IPS-18c (cell line): Measurements from ENCODE around the gene HYAL3.
A peak's percentile ranks its signal among the peaks of the same experiment; 100 is the strongest.
"Not testable (repeated sequence)": the region's sequence is repeated elsewhere in the genome, so short reads cannot be mapped to it uniquely, and the experiment has no call there.

ENCODE experiments used
- H3K4me3 ChIP-seq: 2 replicates; pipeline ENCODE4 v1.7.0; 2013; ENCODE audit warnings: low read depth, mild to moderate bottlenecking, low read length, moderate library complexity; ENCODE audit not compliant: insufficient read depth
- H3K9me3 ChIP-seq: one replicate; pipeline ENCODE4 v1.6.1; 2013; ENCODE audit warnings: mild to moderate bottlenecking, low read length, moderate library complexity; ENCODE audit not compliant: control insufficient read depth, insufficient read depth

Gene HYAL3

GRCh38 chr3:50268703-50269451 lies 30.3 kb downstream of the HYAL3 start, which contains the start of gene SEMA3B:
TSS of gene SEMA3B (plus strand) at chr3:50269147. CDS start at chr3:50269241, 94 bp downstream.
- Histone ChIP-seq H3K9me3 (no peaks in the 10 kb centered on the region), H3K4me3 (no peak within 1 kb of the TSS; the same call in 1 of the 2 replicates)

DNA sequence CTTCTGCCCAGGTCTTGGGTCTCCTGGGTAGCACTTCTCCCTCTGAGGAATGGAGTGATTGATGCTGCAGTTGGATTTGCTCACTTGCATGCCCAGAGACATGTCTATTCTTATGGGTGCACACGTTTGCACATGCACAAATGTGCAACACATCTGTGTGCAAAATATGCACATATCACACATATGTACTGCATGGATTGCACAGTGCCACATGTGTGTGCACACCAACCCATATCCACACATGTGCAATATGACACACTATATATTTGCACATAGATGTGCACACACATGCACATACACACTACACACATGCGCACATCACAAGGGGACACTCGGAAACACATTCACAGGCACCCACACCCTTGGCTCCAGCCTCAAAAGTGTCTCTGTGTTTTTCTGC lies 30.9 kb downstream of the HYAL3 start:
- Histone ChIP-seq H3K9me3 (no peaks in the 10 kb centered on the region), H3K4me3 (no peak overlapping the region)

DNA sequence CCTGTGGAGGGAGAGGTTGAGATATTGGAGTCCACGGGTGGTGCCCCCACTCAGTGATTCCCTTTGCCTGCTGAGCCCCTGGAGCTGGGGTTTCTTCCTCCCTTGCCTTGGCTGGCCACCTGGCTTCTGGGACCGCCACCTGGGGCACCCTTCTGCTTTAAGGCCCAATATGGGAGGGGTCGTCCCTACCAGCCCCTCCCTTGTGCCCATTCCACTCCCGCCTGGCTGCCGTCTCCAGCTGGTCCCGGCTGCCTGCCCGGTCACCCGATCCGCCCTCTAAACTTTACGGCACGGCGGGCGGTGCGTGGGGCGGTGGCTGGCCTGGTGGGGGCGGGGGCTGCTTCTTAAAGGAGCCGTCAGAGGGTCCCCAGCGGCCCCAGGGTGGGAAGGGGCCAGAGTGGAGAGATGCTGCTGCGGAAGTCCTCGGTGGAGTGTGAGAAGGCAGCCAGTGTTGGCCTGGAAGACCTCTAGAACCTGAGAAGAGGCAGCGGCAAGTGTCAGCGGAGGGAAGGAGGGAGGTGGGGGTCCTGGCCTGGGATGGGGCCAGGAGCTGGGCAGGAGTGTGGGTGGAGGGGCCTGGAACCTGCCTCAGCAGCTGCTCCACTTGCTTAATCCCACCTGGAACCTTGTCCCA lies 31.8 kb downstream of the HYAL3 start:
- peak overlapping the region; percentile 24; the same call in 1 of the 2 replicates for H3K4me3 ChIP-seq
- H3K9me3 ChIP-seq, result no peaks in the 10 kb centered on the region

DNA sequence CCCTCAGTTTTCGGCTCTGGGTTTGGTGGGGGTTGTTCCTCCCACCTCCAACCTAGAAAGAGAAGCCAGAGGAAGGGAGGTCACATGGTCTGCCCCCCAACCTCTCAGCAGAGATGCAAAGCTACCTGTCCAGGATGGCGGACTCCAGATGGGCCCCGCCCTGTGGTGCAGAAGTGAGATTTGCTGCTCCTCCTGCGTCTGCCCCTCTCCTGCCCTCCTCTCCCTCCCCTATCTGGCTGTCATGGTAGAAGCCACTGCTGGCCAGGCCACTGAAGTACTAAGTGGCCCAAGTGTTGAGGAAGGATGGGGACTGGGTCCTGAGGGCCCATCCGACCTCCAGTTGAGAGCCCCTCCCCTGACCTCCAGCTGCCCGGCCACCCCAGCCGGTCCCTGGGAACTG lies 32.4 kb downstream of the HYAL3 start:
- no peaks in the 10 kb centered on the region for H3K9me3 ChIP-seq
- peak overlapping the region; percentile 15; the same call in 1 of the 2 replicates for H3K4me3 ChIP-seq

GRCh38 chr3:50266017-50266416 lies 33.2 kb downstream of the HYAL3 start:
- no peaks in the 10 kb centered on the region for H3K9me3 ChIP-seq
- H3K4me3 ChIP-seq, result no peak overlapping the region

GRCh38 chr3:50265571-50265970 lies 33.6 kb downstream of the HYAL3 start:
- no peaks in the 10 kb centered on the region for H3K9me3 ChIP-seq

GRCh38 chr3:50264964-50265485 lies 34.2 kb downstream of the HYAL3 start:
- no peaks in the 10 kb centered on the region for H3K9me3 ChIP-seq
- H3K4me3 ChIP-seq, result no peak overlapping the region

More at GRCh38 chr3:50265571-50265970, 33.6 kb downstream of the HYAL3 start:
- no peak overlapping the region for H3K4me3 ChIP-seq

DNA sequence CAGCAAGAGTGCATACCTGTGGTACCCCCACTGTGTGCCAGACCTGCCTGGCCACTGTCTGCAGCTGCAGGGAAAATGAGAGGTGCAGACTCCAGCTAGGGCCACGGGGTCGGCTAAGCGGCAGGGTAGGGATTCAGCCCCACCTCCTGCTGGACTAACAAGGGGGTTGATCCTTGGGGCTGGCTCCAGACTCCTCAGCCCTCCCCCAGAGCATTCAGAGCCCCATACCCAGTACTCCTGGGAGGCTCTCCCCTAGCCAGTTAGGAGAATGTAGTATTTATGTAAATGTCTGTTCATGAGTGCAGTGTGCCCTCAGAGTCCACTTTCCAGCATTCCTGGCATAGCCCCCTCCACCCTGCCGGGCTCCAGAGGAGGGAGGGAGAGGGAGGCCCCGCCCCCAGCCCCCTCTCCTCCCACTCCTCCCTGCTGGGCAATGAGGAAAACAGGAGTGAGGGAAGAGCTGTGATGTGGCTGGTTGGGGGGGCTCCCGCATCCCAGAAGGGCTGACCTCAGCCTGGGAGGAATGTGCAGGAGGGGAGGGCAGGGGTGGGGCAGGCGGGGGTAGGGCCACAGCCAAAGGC lies 34.7 kb downstream of the HYAL3 start:
- Histone ChIP-seq H3K9me3 (no peaks in the 10 kb centered on the region), H3K4me3 (peak overlapping the region; percentile 21; the same call in 1 of the 2 replicates)

DNA sequence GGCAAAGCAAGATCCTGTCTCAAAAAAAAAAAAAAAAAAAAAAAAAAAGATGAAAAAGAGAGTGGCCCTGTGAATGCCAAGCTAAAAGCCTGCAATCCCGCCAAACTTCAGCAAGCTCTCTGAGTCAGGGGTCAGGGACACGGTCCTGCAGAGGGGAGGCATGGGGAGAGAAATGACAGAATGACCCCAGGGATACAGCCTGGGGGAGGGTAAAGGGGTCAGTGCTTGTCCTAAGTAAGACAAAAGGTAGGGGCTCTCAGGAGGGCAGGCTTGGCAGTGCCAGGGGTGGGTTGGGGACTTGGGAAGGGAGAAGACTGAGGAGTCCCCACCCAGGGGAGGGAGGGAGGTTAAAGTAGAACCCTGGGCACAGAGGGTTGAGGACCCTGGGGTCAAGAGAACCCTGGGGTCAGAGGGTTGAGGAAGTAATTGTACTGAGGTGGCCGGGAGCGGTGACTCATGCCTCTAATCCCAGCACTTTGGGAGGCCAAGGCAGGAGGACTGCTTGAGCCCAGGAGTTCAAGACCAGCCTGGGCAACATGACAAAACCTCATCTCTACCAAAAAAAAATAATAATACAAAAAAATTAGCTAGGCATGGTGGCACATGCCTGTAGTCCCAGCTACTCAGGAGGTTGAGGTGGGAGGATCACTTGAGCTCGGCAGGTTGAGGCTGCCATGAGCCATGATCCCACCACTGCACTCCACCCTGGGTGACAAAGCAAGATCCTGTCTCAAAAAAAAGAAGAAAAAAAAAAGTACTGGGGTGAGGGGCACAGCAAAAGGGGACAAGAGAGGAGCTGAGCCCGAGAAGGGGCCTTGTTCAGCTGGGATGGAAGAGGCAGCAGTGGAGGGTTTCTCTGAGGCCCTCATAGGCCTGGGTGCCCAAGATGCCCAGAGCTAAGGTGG lies 35.5 kb downstream of the HYAL3 start:
- no peaks in the 10 kb centered on the region for H3K9me3 ChIP-seq
- H3K4me3 ChIP-seq, result peak overlapping the region; percentile 21; the same call in 1 of the 2 replicates

DNA sequence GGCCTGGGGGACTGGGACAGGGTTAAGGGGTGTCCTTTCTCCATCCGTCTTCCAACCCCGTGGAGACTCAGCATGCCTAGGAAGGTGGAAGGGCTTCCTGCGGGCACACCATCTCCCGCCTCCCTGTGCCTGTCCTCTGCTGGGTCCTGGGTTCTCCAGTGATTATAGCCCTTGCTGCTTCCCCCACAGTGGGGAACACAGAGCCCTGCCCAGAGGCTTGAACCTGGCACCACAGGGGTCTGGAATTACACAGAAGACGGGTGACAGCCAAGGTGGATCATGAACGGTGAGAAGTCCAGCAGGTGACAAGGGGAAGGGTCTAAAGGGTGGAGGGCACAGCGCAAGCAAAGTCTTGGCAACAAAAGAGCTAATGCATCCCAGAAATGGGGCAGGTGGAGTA lies 36.4 kb downstream of the HYAL3 start:
- no peaks in the 10 kb centered on the region for H3K9me3 ChIP-seq
- no peak overlapping the region for H3K4me3 ChIP-seq

- not testable (repeated sequence) for H3K4me3 ChIP-seq, H3K9me3 ChIP-seq
Measured at GRCh38 chr3:50262200-50262599, 37.0 kb downstream of the HYAL3 start.

- Histone ChIP-seq H3K4me3 (no peak overlapping the region), H3K9me3 (no peaks in the 10 kb centered on the region)
Measured at GRCh38 chr3:50261505-50261904, 37.7 kb downstream of the HYAL3 start.

GRCh38 chr3:50260942-50261441 lies 38.2 kb downstream of the HYAL3 start:
- Histone ChIP-seq H3K4me3 (no peak overlapping the region; the same call in 1 of the 2 replicates), H3K9me3 (no peaks in the 10 kb centered on the region)

DNA sequence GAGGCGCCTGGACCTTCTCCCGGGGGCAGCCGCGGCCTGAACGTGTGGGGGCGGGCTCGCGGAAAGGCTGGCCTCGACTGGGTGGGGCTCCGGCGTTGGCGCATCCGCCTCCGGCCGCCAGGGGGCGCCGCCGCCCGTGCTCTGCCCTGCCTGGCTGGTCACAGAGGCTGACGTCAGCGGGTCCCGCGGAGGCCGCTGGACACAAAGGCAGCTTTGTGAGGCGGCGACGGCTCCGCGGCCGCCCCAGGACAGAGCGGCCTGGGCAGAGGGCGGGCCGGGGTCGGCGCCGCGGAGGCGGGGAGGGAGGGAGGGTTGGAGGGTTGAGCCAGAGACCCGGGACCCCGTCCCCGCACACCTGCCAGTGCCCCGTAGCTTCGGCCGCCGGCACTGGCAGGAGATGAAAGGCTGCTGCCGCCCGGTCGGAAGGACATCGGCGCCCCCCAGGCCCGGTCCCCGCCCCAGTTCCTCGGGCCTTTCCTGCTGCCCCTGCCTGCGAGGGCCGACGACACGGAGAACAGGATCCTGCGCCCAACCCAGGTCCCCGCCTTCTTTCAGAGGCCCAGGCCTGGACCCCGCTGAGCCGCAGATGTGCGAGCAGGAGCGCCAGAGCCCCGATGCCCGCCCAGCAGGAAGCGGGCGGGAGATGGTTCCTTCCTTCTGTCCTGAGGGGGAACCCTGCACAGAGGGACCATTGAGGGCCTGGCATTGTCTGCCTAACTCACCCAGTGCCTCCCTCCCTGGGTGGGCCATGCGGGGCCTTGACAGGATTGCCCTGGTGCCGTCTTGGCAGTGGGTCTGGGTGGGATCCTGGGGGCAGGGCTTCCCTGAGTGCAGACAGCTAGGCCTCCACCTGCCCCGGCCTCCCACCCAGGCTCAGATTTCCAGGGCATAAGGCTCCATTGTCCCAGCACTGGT lies 38.9 kb downstream of the HYAL3 start:
- Histone ChIP-seq H3K4me3 (peak overlapping the region; percentile 51), H3K9me3 (no peaks in the 10 kb centered on the region)

DNA sequence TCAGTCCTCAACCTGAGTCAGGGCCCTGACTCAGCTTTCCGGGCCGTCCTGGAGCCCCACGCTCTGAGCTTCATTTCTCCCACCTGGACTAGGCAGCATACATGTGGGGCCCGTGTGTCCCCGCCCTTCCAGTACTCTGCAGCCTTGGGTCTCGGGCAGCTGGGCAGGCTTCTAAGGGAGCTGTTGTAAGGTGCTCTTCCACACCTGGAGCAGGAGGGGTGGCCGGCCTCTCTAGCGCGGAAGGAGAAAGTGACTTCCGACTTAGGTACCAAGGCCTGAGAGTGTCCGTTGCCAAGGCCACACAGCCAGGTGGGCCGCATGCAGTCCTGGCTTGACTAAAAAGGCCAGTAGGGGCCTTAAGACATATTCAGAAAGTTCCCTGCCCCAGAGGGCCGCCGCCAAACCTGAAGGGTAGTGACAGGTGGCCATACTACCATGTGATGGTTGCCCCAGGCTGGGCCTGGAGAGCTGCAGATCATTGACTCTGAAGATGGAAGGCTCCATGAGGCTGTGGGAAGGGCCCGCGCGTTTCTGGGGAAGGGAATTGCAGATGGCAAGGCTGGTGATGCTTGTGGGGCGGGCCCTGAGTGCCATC lies 39.7 kb downstream of the HYAL3 start:
- no peak overlapping the region; the same call in 1 of the 2 replicates for H3K4me3 ChIP-seq

More for the DNA sequence above, 39.7 kb downstream of the HYAL3 start:
- H3K9me3 ChIP-seq, result no peaks in the 10 kb centered on the region
